GF-D8 (cell line): ENCODE results near the gene MDM1.

Source experiments
- DNase-seq: peaks from one replicate; lab custom pipeline; 2025; lab: John Stamatoyannopoulos, UW

Gene MDM1

GRCh38 chr12:68271346-68271745 is 60.8 kb downstream of the MDM1 start:
- no peak for DNase-seq

GRCh38 chr12:68270358-68270757 is 61.8 kb downstream of the MDM1 start:
- DNase-seq, result no peak

DNA sequence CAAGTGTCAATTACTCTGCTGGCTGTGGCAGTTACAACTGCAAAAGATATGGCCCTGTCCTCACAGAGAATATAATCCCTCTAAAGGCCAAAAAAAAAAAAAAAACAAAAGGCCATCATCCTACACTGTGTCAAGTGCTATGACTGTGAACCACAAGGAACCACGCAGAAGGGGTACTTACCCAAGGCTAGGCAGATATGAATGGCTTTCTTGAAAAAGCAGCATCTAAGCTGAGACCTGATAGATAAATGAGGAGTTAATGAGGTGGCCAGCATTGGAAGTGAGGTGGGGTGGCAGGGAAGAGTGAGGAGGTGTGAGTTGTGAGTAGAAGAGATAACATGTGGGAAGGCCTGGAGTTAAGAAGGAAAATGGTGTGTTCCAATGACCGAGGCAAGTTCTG is 62.4 kb downstream of the MDM1 start:
- DNase-seq, result no peak

- DNase-seq, result no peak
Observed at GRCh38 chr12:68268967-68269366, 63.2 kb downstream of the MDM1 start.

DNA sequence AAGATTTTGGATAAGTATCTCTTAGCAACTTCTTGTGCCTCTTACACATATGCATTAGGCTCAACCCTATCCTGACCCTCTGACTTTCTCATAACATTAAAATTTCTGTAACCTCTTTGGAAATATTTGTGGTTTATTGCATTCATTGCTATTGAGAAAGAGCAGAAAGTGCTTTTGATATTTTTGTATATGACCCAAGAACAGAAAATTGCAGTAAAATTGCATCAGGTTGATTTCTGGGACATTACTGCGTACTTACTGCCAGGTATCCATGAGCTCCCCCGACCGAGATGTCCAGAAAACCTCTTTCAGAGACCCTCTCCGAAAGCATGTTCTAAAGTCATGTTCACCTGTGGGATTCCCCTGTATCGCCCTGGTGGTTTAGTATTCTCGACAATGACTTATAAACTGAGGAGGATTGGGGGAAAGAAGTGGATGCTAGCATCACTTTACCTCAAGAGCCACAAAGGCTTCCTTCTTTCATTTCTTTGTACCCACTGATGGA is 64.2 kb downstream of the MDM1 start:
- DNase-seq, result no peak

DNA sequence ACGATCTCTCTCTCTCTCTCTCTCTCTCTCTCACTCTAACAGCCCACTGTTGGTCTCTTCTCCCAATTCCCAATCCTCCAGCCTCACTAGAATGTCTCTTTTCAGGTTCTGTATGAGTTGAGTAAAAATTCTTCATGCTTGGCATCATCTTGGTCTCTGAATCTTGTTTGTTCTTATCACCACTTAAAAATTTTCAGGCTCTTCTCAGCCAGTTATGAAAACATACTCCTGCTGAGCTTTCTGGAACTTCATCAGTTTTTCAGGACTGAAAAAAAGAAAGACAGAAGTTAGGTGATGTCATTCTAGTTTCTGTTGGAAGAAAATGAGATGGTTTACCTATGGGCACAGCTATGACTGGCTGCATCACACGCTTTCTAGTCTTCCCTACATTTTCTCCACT is 67.3 kb downstream of the MDM1 start:
- no peak for DNase-seq

GRCh38 chr12:68264158-68264855 is 67.9 kb downstream of the MDM1 start:
- no peak for DNase-seq

- DNase-seq, result no peak
Observed at GRCh38 chr12:68263366-68263765, 68.8 kb downstream of the MDM1 start.

DNA sequence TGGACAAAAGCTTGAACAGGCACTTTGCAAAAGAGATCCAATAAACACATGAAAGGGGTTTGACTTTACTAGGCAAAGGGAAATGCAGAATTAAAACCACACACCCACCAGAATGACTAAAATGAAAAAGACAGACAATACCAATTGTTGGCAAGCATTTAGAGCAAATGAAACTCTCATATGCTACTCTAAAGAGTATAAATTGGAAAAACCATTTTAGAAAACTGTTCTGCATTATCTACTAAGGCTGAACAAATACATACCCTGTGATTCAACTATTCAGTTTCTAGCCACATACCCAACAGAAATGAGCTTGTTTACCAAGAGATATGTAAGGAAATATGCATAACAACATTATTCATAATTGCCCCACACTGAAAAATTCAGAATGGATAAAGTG is 70.3 kb downstream of the MDM1 start:
- no peak for DNase-seq

- DNase-seq, result no peak
Observed at GRCh38 chr12:68260153-68260552, 72.0 kb downstream of the MDM1 start.

GRCh38 chr12:68259318-68259940 is 72.7 kb downstream of the MDM1 start:
- no peak for DNase-seq

DNA sequence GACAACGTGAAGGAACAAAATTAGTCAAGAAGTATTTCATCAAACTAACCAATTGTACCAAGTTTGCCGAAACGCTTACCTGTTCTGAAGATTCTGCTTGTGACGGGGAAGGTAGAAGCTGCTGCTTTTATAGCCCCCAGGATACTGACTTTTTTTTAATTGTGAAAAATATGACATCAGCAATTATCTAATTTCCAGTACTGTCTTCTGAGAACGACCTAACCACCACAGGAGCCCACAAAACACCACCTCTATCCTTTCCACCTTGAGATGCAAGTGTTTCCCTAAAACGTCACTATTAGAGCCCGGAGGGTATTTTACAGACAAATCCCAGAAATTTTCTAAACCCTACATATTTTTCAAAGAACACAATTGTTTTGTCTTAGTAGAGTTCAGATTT is 78.7 kb downstream of the MDM1 start, which contains the start of gene IL22:
Gene IL22 (minus strand): TSS at position 101 of the 400 bp plus-strand sequence. CDS start 156 bp downstream, outside the sequence.
- DNase-seq, result no peak

- no peak for DNase-seq
Observed at GRCh38 chr12:68252077-68252476, 80.1 kb downstream of the MDM1 start.

- DNase-seq, result no peak
Observed at GRCh38 chr12:68250454-68250853, 81.7 kb downstream of the MDM1 start.

- DNase-seq, result no peak
Observed at GRCh38 chr12:68247785-68248184, 84.4 kb downstream of the MDM1 start.

GRCh38 chr12:68246350-68246749 is 85.8 kb downstream of the MDM1 start:
- DNase-seq, result no peak

DNA sequence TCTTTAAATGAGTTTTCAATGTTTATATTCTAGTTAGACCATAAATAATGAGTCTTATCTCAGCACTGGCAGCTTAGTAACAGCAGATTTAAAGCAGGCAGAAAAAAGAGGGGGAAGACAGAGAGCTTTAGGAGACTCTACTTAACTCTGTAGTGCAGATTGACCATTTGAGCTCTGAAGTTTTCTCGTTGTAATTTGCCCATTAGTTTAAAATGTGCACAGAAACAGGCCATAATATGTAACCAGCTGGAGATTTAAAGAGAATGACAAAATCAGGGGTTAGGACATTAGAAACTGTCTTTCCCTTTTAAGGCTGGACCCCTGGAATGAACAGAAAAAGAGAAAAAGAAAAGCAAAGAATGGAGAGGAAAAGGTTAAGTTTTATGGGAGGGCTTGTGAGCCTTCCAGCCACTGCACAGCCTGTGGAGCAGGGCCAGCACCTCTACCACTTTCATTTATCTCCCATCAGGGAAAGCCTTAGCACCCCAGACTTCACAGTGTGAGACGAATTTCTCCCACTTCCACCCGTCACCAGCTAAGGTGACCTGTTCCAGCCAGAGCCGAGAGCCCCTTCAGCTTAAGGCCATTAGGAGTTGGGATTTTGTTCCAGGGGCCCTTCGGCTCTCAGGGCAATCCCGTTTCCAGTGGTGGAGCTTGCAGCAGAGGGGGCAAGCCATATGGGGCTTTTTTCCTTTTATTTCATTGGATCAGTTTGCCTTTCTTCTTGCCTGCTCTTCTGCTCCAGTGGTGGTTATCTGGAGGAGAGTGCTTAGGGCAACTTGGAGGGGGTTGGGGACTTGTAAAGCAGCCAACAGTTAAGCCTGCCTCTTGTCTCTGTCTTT is 86.8 kb downstream of the MDM1 start:
- no peak for DNase-seq
